ENCODE results near the gene CZIB. TPM values are rescaled to one million over a fixed set of nuclear protein-coding genes. Genes with fewer than 3 reads are reported as not detected.

Gene CZIB
- polyA plus RNA-seq, 2 of the 4 experiments (the other 2 are of a cell fraction) = 33.1 to 66.2 TPM

DNA sequence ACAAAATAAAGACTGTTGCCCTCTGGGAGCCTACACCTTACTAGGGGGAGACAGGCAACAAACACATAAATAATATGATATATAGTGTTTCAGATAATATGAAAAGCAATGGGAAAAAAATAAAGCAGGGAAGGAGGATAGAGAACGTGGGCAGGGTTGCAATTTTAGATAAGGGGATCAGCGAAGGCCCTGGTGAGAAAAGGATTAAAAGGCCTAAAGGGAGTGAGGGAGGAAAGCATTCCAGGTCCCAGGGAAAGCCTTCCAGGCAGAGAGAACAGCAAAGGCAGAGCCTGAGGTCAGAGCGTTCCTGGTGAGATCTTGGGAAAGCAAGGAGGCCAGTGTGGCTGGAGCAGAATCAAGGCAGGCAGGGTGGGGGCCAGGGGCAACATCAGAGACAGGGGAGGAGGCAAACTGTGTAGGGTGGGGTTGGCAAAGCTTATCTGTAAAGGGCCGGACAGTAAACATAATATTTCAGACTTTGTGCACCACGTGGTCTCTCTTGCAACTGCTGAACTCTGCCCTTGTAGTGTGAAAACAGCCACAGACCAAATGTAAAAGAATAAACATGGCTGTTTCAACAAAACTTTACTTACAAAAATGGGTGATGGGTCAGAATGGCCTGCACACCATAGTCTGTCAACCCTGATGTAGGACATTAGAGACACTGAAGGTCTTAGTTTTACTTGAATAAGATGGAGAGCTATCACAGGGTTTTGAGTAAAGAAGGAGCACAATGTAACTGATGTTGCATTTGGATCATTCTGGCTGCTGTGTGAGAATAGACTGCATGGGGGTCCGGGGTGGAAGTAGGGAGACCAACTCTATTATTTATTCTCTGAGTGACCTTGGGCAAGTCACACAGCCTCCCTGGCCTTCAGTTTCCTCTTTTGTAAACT lies 37.1 kb downstream of the CZIB start (continued):
- TF ChIP-seq HOXB13 (CRISPR knock-in tag; IDR thresholded peaks at IDR 0.05; ENCODE audit: low read depth) = no peak
- TF ChIP-seq, protein P1, sequence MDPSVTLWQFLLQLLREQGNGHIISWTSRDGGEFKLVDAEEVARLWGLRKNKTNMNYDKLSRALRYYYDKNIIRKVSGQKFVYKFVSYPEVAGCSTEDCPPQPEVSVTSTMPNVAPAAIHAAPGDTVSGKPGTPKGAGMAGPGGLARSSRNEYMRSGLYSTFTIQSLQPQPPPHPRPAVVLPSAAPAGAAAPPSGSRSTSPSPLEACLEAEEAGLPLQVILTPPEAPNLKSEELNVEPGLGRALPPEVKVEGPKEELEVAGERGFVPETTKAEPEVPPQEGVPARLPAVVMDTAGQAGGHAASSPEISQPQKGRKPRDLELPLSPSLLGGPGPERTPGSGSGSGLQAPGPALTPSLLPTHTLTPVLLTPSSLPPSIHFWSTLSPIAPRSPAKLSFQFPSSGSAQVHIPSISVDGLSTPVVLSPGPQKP (IDR thresholded peaks at IDR 0.05; ENCODE audit: low read depth, low read length) = no peak
- TF ChIP-seq ZC3H11A (IDR thresholded peaks at IDR 0.05) = no peak
- no peak for TF ChIP-seq JUN (IDR thresholded peaks at IDR 0.05)
- TF ChIP-seq, protein P2, sequence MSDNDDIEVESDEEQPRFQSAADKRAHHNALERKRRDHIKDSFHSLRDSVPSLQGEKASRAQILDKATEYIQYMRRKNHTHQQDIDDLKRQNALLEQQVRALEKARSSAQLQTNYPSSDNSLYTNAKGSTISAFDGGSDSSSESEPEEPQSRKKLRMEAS (IDR thresholded peaks at IDR 0.05) = no peak
- TF ChIP-seq RCOR1 (IDR thresholded peaks at IDR 0.05; ENCODE audit: low read depth, low read length) = no peak
- TF ChIP-seq SREBF2 (IDR thresholded peaks at IDR 0.05) = no peak
- TF ChIP-seq RAD21 (conservative IDR thresholded peaks at IDR 0.05 in 1 of 2, IDR thresholded peaks at IDR 0.05 in 1 of 2) = no peak
- no peak for TF ChIP-seq CHD4 (IDR thresholded peaks at IDR 0.05; ENCODE audit: borderline replicate concordance)

DNA sequence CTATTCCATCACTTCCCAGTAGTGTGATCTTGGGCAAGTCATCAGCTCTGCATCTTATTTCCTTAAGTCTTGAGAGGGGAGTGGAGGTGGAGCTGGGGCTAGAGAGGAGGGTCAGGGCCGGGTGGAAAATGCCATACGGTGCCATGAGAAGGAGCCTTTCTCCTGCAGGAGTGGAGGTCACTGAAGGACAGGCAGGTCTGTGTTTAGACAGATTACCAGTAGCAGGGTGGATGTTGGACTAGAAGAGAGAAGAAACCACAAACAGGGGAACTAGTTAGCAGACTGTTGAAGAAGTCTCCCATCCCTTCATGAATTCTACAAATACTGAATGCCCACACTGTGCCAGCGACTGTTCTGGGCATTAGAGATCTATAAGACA lies 37.7 kb downstream of the CZIB start:
- Histone ChIP-seq H3K4me1 (peaks cover 14% of the 10 kb centered on the region; the same call in 2 of the 3 replicates), H3K27ac (peak overlapping the region in 1 of 2 experiments; percentile 64; a peak in 4 of 6 replicates), H3K4me2 (no peak overlapping the region), H3K4me3 (no peak overlapping the region), H3K9me3 (no peaks in the 10 kb centered on the region)
- DNase-seq (ENCODE audit: low read depth in 1 of 2, low spot score in 1 of 2) (no peak), ATAC-seq (no peak; a peak in 1 of 6 replicates), FAIRE-seq (no peak)
- ChIA-PET CTCF (interaction anchor here (0.7 to 2.5 kb wide), 13 partner anchors 8 to 280 kb away, joined by 3 to 9 read pairs (median 5); no protein-coding TSS in a partner anchor), POLR2A (no interaction called here)
- TF ChIP-seq, protein P2 (IDR thresholded peaks at IDR 0.05) = no peak
- no peak for TF ChIP-seq RCOR1 (IDR thresholded peaks at IDR 0.05; ENCODE audit: low read depth, low read length)
- no peak for TF ChIP-seq MAZ (IDR thresholded peaks at IDR 0.05; ENCODE audit: borderline replicate concordance, low read depth, low read length)
- TF ChIP-seq NR3C1 (IDR thresholded peaks at IDR 0.05) = no peak
- TF ChIP-seq MAFK (IDR thresholded peaks at IDR 0.05; ENCODE audit: partially characterized antibody) = no peak
- no peak for TF ChIP-seq KDM5A (IDR thresholded peaks at IDR 0.05)
- TF ChIP-seq HDAC2 (IDR thresholded peaks at IDR 0.05) = no peak
- TF ChIP-seq, protein P3, sequence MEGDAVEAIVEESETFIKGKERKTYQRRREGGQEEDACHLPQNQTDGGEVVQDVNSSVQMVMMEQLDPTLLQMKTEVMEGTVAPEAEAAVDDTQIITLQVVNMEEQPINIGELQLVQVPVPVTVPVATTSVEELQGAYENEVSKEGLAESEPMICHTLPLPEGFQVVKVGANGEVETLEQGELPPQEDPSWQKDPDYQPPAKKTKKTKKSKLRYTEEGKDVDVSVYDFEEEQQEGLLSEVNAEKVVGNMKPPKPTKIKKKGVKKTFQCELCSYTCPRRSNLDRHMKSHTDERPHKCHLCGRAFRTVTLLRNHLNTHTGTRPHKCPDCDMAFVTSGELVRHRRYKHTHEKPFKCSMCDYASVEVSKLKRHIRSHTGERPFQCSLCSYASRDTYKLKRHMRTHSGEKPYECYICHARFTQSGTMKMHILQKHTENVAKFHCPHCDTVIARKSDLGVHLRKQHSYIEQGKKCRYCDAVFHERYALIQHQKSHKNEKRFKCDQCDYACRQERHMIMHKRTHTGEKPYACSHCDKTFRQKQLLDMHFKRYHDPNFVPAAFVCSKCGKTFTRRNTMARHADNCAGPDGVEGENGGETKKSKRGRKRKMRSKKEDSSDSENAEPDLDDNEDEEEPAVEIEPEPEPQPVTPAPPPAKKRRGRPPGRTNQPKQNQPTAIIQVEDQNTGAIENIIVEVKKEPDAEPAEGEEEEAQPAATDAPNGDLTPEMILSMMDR (IDR thresholded peaks at IDR 0.05) = no peak
- 56% methylated on average over 3 of the region's 3 CpGs for WGBS (ENCODE audit: missing lambda C conversion rate)

DNA sequence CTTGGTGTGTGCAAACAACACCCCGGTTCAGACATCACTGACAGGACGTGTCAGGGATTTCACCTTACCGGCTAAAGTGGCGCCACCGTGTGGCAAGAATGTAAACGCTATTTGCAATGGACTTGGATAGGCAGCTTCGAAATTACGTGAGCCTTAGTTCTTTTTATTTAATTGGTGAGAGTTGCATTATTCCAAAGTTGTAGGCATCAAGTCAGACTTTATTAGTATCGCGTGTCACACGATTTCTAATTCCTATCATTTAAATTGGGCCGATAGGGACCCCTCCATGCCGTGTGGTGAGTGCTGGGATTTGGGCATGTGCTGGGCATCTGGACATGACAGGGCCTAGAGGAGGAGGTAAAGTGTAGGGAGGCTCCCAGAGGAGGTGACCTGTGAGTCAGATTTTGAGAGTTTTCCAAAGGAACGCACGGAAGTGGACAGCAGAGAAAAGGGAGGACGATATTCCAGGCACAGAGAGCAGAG lies 38.3 kb downstream of the CZIB start:
- WGBS (ENCODE audit: missing lambda C conversion rate) = 26% methylated on average over 16 of the region's 16 CpGs
- ChIA-PET POLR2A (no interaction called here), CTCF (interaction anchor here (0.7 to 2.5 kb wide), 14 partner anchors 8 to 404 kb away, joined by 3 to 9 read pairs (median 4); no protein-coding TSS in a partner anchor)
- TF ChIP-seq RAD21 (conservative IDR thresholded peaks at IDR 0.05 in 1 of 2, IDR thresholded peaks at IDR 0.05 in 1 of 2) (peak; percentile 65 to 66), SREBF2 (IDR thresholded peaks at IDR 0.05) (no peak), SMC3 (IDR thresholded peaks at IDR 0.05) (peak; percentile 75)
- TF ChIP-seq, protein P3 (IDR thresholded peaks at IDR 0.05) = peak; percentile 80
- peak; percentile 65 to 83; a peak in 4 of 6 replicates for ATAC-seq
- no peak for FAIRE-seq
- Histone ChIP-seq H3K9me3 (no peaks in the 10 kb centered on the region), H3K4me3 (no peak overlapping the region), H3K4me1 (peaks cover 17% of the 10 kb centered on the region), H3K27ac (peak overlapping the region; percentile 19 to 41; a peak in 1 of 6 replicates), H3K4me2 (peak overlapping the region; percentile 47; the same call in 2 of the 3 replicates)
- peak; percentile 76 to 80 for DNase-seq (ENCODE audit: low read depth in 1 of 2, low spot score in 1 of 2)

Data from A549 (cell line).